Hippocampal formation (tissue), 2 donors: ENCODE results near the gene ZNF556.
"Not testable (repeated sequence)": the region's sequence is repeated elsewhere in the genome, so short reads cannot be mapped to it uniquely, and the experiment has no call there.

Experiments used
- DNase-seq, 2 donors: peaks; one replicate each; lab custom pipeline; 2025; lab: John Stamatoyannopoulos, UW

ZNF556 gene

DNA sequence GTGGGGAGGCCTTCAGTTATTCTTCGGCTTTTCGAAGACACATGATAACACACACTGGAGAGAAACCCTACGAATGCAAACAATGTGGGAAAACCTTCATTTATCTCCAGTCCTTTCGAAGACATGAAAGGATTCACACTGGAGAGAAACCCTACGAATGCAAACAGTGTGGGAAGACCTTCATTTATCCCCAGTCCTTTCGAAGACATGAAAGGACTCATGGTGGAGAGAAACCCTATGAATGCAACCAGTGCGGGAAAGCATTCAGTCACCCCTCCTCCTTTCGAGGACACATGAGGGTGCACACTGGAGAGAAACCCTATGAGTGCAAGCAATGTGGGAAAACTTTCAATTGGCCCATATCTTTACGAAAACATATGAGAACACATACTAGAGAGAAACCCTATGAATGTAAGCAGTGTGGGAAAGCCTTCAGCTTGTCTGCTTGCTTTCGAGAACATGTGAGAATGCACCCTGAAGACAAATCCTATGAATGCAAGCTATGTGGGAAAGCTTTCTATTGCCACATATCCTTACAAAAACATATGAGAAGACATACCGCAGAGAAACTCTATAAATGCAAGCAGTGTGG is 14.0 kb upstream of the ZNF556 start:
- no peak for DNase-seq

GRCh38 chr19:2854849-2855248 is 12.3 kb upstream of the ZNF556 start:
- no peak for DNase-seq

DNA sequence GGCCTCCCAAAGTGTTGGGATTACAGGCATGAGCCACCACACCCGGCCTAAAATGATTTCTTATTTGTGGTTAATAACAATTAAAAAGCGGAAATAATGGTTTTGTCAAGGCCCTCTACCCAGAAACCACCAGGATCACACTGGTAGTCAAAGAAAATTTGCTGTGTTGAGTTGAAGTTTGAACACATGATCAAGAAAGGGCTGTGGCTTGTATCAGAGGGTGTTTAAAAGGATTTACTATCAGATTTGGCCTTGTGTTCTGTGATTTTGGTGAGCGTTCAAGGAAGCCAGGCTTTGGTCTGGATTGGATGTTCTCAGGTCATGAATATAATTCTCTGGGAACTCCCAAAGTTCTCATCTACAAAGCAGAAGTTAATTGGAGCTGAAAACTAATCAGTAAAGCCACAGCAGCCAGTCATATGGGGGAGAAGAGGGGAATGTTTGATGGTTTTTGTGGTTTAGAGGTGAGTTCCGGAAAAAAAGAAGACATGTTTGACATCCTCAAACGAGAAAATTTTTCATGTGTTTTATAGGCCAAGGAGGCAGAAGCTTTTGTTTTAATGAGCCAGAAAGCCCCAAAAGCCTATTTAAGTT is 10.6 kb upstream of the ZNF556 start:
- DNase-seq, result no peak

GRCh38 chr19:2858864-2859263 is 8.3 kb upstream of the ZNF556 start:
- DNase-seq, result no peak

DNA sequence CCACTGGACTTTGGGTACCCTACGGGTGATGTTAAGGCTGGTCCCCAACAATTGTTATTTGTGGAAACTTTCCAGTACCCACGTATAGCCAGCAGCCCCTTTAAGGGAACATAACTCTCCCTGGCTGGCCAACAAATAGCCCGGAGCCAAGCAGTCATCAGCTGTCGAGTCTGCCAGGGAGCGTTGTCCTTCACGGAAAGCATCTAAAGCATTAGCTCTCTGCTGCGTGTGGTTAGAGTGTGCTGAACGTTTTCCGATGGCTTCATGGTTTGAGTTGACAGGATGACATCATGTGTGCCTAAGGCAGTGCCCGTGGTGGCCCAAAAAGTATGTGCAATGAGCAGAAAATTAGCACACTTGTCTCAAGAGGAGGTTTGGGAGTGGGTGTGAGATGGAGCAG is 3.3 kb upstream of the ZNF556 start:
- no peak for DNase-seq

DNA sequence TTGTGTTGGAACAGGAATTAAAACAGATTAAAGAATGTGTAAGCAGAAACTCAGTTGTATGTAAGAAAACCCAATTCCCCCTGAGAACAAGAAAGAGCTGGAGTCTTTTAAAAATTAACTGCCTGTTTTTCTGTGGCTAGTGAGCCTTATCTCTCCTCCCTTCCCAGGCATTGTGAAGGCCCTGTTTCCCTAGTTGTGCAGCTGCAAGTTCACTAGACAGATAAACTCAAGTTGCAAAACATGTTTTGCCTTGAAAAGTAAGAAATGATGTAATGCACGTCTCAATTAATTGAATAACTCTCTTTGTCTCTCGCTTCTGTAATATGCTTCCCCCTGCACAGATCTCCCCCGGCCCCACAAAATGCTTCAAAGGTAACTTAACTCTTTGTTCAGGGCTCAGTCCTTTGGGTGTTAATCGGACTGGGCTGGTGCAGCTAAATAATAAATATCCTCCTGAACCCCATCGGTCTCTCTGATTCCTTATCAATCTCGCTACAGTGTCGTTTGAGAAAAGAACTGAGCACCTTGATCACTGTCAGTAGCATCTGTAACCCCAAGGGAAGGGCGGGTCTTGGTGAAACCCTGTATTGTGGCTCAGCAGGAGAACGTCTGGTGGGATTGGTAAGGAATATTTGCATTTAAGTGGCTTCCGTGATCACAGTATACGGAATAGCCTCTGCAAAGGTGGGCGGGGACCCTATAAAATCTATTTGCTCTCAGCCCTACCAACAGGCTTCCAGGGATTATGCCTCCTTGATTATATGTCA is 1.6 kb upstream of the ZNF556 start:
- DNase-seq, result no peak

DNA sequence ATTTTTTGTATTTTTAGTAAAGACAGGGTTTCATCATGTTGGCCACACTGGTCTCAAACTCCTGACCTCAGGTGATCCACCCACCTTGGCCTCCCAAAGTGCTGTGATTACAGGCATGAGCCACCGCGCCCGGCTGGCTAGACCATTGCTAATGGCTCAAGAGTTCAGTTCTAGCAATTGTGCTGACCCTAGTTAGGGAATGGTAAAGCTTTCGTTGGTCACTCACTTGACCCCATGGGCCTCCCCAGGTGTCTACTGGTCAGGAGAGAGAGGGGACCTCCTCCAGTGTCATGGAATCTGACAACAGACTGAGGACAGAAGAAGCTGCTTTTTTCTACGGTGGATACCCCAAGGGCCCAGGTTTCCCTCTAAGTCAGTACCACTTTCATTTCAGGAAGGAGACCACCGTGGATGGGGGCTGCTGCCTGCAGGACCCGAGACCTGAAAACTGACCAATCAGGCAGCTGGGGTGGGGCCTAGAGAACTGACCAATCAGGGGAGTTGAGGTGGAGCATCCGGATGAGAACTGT is 575 bp upstream of the ZNF556 start:
- DNase-seq, result no peak

DNA sequence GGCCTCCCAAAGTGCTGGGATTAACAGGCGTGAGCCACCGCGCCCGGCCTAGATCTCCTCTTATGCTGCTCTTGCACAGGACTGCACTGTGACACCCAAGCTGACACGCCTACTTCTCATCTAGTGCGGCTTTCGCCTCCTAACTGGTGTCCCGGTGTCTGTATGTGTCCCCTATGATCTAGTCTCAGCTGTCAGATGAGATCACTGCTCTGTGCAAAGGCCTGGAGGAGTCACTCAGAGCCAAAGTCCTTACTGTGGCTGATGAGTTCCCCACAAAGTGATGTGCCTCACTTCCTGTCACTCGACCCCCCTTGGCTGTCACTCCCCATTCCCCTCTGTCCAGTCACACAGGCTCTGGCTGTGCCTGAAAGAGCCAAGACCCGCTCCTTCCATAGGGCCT is 2.5 kb downstream of the ZNF556 start:
- no peak for DNase-seq

DNA sequence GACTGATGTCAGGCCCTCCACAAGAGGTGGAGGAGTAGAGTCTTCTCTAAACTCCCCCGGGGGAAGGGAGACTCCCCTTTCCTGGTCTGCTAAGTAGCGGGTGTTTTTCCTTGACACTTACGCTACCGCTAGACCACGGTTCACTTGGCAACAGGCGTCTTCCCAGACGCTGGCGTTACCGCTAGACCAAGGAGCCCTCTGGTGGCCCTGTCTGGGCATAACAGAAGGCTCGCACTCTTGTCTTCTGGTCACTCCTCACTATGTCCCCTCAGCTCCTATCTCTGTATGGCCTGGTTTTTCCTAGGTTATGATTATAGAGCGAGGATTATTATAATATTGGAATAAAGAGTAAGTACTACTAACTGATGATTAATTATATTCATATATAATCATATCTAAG is 5.0 kb downstream of the ZNF556 start:
- not testable (repeated sequence) for DNase-seq

DNA sequence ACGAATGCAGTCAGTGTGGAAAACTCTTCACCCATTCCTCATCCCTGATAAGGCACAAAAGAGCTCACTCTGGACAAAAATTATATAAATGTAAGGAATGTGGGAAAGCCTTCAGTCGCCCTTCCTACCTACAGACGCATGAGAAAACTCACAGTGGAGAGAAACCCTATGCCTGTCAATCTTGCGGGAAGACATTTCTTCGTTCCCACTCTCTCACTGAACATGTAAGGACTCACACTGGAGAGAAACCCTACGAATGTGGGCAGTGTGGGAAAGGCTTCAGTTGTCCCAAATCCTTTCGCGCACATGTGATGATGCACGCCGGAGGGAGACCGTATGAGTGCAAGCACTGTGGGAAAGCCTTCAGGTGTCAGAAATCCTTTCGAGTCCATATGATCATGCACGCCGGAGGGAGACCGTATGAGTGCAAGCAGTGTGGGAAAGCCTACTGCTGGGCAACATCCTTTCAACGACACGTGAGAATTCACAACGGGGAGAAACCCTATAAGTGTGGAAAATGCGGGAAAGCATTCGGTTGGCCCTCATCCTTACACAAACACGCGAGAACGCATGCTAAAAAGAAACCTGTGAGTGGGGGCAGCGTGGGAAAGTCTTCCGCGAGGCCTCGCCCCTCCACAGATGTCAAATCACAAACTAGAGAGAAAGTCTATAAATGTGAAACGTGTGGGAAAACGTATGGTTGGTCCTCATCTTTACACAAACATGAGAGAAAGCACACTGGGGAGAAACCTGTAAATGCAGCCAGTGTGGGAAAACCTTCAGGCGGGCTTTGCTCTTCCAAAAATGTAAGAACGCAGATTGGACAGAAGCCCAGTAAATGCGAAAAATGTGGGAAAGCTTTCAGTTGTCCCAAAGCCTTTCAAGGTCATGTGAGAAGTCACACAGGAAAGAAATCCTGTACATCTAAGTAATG is 10.5 kb downstream of the ZNF556 start:
- no peak for DNase-seq

- DNase-seq, result no peak
Measured at GRCh38 chr19:2883686-2884439, 16.7 kb downstream of the ZNF556 start.

DNA sequence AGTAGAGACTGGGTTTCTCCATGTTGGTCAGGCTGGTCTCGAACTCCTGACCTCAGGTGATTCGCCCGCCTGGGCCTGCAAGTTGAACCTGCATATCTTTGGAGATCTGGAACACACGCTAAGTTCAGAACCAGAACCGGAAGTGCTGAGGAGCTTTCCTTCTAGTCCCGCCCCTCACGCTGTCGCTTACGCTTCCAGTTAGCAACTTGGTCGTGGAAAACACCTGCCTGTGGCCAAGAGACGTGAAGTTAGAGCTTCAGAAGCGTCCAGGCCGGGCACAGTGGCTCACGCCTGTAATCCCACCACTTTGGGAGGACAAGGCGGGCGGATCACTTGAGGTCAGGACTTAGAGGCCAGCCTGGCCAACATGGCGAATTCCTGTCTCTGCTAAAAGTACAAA is 18.6 kb downstream of the ZNF556 start:
- no peak for DNase-seq

- DNase-seq, result peak in 1 of 2 donors; percentile 88
Measured at GRCh38 chr19:2887391-2887914, 20.3 kb downstream of the ZNF556 start.

DNA sequence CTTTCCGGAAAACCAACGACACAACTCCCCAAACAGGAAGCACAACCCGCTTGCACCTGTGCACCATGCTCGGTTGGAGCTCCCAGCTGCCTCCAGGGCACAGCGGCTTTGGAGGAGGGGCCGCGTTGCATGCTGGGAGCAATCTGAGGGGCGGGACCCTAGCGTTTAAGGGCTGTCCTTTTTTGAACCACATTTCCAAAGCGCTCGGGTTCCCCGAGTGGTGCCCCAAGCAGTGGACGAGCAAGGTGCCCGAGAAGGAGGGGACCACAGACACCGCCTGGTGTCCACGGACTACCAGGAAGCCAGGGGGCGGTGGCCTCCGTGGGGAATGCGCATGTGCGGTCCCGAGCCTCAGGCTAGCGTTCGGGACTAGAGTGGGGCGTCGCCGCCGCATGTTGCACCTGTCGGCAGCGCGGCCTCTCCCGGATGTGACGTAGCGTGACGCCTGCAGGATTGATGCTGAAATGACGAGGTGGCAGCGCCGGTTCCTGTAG is 21.6 kb downstream of the ZNF556 start:
- no peak for DNase-seq

- DNase-seq, result not testable (repeated sequence)
Measured at GRCh38 chr19:2890531-2890930, 23.4 kb downstream of the ZNF556 start.

GRCh38 chr19:2896694-2897093 is 29.6 kb downstream of the ZNF556 start:
- no peak for DNase-seq

DNA sequence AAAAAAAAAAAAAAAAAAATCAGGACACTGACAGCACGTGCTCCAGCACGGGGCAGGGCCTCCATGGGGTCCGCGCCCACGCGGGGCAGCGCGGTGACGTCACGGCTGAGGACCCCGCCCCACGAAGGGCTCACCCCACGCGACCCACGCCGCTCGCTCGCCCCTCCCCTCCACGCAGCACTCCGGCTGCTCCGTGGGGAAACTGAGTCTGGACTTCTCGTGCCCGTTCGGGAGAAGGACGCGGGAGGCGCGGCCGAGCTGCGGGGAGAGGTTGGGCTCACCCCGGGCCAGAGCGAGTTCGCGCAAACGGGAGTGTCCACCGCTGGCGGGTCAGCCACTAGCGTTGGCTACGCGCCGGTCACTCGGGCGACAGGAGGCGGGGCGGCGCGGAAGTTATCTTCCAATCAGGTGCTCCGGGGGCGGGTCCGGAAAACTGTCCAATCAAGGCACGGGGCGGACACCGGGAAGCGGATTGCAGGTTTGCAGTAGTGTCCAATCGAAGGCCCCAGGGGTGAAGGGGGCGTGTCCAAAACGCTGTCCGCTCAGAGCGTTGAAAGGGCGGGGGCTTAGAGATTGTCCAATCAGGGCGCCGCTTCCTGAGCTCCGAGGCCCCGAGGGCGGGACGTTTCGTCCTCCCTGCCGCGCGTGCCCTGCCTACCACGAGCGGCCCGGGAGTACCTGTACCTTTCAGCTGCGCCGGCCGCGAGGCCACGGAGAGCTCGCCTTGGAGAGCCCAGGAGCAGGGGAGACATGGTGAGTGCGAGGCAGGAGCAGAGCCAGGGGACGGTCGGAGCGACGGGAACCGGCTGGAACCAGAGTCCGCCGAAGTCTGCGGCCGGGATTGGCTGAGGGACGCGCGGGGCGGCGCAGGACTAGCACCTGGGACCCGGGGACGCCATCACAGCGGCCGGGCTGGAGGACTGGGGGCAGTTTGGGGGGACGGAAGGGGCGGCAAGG is 33.4 kb downstream of the ZNF556 start, which contains the start of gene ZNF57:
Gene ZNF57 (plus strand): TSS at position 633 of the 957 bp plus-strand sequence. CDS start 118 bp downstream, at position 751.
- peak; percentile 98 to 99 for DNase-seq

GRCh38 chr19:2902590-2903218 is 35.6 kb downstream of the ZNF556 start:
- no peak for DNase-seq

- not testable (repeated sequence) for DNase-seq
Measured at GRCh38 chr19:2903326-2903725, 36.2 kb downstream of the ZNF556 start.
